Cerebellar cortex (tissue), 1 donor: Measurements from ENCODE around the gene TKT.
"Not testable (repeated sequence)": the region's sequence is repeated elsewhere in the genome, so short reads cannot be mapped to it uniquely, and the experiment has no call there.

Experiments
- DNase-seq: peaks from one replicate; pipeline ENCODE4 v3.0.0-alpha.2; 2015; ENCODE audit warnings: low spot score

The TKT gene

DNA sequence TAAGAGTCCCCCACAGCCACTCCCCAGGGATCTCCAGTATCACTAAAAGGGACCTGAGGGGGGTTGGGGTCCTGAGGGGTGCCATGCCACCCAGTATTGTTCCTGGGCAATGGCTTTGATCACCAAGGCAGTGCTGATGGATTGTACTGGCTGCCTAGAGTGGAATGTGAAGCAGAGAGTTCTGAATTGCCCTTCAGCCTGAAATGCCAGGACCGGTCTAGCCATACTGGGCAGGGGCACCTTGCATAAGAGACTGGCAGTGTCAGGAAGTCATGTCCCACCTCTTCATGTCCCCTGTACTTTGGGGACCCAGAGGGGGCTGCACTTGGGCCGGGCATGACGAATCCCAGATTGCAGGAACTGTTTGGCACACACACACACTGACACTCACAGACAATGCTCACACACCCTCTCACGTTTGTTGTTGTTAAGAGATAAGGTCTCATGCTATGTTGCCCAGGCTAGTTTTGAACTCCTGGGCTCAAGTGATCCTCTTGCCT lies 4.5 kb upstream of the TKT start:
- DNase-seq, result no peak

DNA sequence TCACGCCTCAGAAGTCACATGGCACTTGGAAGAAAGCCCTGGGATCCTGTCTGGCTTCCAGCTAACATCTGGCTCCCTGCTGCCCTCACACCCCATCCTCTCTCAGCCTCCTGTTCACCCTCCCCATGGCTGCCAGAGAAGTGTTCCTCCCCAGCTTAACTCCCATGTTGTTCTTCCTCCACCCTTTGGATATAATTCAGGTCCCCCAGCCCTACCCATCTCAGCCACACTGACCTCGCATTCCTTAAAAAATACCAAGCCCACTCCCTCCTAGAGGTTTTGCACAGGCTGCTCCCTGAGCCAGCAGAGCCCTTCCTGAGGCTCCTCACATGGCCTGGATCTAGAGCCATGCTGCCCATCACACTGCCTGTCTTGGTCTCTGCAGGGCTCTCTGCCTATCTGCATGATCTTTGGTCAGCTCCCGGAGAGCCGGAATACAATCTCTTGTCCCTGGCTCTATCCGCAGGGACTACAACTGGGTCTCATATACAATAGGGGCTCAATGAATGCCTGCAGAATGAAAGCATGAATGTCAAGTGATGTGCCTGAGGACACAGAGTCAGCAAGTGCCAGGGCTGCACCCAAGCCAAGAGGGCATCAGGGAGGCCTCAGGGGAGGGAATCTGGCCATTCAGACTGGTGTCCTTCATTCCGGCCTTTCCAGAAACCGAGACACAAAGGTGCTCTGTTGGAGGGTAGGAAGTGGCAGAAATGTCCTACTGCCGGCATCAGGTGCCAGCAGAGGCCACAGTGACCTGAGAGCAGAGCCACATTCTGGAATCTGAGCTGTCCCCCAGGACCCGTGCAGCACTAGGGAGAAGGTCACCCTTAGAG lies 3.8 kb upstream of the TKT start:
- no peak for DNase-seq

DNA sequence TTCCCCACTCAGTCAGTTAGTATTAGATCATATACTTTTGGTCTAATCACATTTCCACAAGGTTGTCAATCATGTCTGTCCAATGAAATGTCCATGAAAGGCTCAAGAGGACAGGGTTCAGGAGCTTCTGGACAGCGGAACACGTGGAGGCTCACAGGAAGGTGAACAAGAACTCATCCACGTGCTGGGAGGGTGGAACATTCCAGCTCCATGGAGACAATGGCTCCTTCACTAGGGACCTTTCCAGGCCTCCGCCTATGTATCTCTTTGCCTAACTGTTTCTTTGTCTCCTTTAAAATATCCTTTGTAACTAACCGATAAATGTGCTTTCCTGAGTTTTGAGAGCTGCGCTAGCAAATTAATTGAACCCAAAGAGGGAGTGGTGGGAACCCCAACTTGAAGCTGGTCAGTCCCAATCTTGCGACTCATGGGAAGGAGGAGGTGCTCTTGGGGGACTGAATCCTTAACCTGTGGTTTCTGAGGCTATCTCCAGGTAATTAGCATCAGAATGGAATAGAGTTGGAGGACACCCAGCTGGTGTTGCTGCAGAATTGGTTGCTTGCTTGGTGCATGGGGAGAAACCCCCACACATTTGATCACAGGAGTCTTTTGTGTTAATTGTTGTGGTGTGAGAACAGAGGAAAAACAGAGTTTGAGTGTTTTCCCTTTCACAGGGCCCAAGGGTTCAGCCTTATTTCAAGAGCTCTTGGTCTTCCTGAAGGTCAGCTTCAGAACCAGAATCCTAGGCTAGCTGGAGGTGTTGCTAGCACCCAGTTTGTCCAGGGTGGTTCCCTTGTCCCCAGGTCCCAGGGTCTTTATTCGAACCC lies 3.0 kb upstream of the TKT start:
- no peak for DNase-seq

DNA sequence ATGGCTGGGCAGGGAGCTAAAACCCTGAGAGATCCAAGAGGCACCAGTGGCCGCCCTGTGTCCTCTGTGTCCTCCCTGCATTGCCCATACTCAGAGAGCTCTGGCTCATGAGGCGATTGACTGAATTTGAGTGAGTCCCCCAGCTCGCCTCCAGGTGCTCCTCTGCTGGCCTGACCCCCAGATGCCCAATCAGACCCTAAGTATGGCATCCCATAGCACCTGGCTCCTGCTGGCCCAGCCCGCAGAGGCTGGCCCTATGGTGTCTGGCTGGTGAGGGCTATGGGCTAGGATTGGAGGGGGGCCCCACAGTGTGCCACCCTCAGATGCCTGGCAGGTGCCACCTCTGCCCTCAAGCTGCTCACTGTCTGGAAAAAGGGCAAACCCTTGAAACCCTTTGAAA lies 1.6 kb upstream of the TKT start:
- DNase-seq, result no peak

DNA sequence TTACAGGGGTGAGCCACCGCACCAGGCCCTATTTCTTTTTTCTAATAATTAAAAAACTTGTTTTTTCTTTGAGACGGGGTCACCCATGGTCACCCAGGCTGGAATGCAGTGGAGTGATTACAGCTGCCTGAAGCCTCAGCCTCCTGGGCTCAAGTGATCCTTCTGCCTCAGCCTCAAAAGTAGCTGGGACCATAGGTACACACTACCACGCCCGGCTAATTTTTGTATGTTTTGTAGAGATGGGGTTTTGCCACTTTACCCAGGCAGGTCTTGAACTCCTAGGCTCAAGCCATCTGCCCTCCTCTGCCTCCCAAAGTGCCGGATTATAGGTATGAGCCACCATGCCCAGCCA lies 858 bp upstream of the TKT start:
- no peak for DNase-seq

DNA sequence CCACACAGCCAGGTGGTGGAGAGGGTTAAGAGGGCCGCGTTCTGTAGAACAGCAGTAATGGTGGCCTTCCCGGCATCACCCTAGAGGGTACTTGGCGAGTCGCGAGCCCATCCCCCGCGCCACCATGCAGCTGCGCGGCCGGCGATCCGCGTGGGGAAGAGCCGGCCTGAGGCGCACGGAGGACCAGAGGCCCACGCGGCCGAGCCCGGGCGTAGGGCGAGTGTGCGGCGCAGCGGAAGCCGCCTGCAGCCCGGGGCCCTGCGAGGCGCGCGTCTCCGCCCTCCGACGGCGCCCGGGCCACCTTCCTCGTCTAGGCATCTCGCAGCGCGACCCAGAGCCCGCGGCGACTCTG lies 423 bp downstream of the TKT start:
- no peak for DNase-seq

DNA sequence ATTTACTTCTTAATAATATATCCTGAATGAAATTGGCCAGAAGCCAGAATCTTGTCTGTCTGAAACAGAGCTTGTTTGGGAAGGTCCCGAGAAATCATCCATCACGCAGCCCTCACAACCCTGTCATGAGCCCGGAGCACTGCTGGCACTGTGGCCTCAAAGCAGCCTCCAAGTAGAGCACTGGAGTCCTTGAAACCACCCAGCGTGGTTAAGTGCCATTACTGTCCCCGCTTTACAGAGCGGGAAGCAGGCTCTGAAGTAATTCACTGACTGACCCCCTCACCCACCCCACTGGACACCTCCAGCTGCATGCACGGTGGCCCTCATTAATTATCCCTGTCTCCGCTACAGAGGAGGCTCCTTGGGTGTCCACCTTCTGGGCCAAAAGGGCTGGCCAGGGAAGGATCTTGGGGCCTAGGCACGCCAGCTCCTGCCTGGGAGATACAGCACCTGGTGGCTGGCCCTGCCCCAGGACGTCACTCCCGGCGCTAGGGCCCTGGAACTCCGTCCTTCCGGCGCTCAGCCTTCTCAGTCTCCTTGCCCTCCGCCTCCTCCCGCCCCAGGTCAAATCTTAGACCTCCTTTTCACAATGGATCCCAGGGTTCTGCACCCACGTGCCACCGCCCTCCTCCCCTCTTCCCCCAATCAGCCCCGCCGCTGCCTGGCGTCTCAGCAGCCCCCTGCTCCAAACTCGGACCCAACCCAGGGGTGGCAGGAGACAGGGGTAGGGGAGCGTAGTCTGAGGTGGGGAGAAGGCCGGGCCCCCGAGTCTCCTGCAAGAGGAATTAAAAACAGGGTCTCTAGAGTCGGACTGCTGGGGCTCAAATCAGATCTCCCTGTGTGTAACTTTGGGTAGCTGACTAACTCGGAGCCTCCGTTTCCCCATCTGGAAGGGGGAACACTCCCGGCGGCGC lies 1.1 kb downstream of the TKT start:
- DNase-seq, result peak; percentile 81

DNA sequence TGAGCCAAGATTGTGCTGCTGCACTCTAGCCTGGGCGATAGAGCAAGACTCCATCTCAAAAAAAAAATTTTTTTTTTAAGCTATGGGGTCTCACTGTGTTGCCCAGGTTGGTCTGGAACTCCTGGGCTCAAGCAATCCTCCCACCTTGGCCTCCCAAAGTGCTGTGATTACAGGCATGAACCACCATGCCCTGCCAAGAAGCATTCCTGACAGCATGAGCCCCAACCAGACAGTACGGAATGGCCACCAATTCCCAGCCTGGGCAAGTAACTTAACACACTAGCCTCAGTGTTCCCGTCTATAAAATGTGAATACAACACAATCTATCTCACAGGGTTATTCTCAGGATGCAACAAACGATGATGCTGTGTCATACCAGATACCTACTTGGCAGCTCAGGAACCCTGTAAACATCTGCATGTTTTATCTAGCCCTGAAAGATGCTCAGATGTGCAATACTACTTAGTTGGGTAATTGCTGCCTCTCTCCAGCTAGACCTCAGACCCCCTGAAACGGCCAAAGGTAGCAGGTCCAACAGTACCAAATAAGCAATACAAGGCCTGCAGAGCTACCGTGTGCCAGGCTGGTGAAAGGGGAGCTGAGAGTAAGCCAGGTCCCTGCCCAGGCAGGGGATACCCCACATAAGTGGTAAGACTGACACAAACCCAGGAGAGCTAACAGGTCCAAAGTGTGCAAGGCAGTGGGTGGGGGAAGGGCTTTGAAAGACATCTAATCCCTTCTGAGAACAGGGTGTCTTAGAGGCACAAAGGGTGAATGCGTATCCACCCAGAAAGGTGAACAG lies 1.9 kb downstream of the TKT start:
- no peak for DNase-seq

DNA sequence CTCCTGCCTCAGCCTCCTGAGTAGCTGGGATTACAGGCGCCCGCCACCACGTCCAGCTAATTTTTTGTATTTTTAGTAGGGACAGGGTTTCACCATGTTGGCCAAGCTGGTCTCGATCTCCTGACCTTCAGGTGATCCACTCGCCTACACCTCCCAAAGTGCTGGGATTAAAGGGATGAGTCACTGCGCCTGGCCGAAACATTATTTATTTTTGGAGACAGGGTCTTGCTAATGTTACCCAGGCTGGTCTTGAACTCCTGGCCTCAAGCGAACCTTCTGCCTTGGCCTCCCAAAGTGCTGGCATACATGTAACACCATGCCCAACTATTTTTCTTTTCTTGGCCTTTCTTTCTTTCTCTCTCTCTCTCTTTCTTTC lies 2.9 kb downstream of the TKT start:
- not testable (repeated sequence) for DNase-seq

DNA sequence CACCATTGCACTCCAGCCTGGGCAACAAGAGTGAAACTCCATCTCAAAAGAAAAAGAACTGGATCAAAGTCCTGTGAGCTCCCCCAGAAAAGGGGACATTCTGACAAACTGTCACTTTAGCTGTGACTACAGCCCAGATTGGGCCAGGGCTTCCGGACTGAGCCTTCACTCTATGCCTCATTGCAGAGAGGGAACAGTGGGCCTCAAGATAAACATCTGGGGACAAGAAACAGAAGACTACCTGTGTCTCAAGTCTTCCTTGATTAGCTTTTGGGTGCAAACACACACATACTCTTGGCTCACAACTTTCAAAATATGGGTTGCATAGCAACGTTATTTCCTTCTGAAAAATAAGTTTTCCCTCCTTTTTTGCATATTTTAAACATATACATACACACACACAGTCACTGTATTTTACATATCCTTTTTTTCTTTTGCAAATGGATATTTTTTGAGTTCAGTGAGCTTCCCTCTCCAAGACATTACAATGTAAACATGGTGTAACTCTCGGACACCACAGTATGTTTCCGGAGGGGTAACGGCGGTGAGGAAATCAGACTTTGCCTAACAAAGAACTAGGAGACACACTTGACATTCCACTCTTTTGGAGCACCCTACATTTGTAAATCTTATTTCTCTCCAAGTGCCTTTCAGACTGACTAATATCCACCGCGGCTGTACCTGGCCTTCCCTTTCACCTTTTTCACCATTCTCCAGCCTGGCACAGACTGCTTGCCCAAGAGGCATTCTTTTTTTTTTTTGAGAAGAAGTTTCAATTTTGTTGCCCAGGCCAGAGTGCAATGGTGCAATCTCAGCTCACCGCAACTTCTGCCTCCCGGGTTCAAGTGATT lies 3.5 kb downstream of the TKT start:
- DNase-seq, result no peak

DNA sequence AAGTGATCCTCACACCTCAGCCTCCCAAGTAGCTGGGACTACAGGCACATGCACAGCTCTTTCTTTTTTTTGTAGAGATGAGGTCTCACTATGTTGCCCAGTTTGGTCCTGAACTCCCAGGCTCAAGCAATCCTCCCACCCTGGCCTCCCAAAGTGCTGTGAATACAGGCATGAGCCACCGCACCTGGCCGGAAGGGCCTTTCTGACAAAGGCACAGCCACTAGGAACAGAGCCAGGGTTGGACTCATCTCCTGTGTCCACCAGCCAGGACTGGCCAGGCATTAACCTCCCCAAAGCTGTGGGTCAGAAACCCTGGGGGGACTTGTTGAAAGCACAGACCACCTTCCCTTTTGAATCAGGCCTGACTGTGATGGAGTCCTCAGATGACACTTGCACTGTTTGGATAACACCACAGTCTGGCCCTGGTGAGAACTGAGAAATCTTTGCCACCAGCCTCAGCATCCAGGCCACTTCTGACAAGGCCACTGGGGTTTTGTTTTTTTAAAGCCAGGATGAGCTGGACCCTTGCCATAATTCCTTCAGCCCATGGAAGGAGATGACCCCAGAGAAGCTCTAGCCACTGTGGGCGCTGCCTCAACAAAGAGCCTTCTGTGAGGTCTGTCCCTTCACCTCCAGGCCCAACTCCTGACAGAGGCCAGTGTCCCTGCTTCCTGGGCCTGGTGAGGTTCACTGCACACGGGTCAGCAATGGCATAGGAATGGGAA lies 4.8 kb downstream of the TKT start:
- DNase-seq, result peak; percentile 51

DNA sequence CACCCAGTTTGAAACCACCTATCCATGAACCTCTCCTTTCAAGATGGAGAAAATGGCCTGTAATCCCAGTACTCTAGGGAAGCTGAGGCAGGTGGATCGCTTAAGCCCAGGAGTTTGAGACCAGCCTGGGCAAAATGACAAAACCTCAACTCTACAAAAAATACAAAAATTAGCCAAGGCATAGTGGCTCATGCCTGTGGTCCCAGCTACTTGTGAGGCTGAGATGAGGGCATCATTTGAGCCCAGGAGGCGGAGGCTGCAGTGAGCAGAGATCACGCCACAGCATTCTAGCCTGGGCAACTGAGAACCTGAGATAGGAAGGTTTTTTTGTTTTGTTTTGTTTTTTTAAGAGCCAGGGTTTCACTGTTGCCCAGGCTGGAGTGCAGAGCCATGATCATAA lies 5.4 kb downstream of the TKT start:
- DNase-seq, result no peak

DNA sequence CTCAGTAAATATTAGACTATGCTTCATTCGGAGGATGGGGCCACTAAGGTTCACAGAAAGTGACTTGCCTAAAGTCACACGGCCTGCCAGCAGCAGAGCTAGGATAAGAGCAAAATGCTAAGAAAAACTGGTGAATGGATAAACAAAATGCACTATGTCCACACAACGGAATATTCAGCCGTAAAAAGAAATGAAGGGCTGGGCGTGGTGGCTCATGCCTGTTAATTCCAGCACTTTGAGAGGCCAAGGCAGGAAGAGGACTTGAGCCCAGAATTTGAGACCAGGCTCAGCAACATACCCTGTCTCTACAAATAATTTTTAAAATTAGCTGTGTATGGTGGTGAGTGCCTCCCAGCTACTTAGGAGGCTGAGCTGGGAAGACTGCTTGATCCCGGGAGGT lies 7.7 kb downstream of the TKT start:
- no peak for DNase-seq

DNA sequence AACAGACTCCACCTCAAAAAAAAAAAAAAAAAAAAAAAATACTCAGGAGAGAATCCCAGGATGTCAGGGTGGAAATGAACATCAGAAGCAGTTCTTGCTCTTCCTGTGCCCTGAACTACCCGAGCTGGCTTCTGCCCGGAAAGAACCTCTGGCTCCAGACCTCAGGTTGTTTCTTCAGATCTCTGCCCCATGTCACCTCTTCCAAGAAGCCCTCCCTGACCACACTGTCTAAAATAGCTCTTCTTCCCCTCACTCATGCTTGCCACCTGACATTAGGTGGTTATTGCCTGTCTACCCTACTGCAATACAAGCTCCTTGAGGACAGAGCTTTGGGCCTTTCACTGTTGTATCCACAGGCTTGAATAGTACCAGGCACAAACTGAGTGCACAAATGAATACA lies 8.2 kb downstream of the TKT start:
- no peak for DNase-seq

DNA sequence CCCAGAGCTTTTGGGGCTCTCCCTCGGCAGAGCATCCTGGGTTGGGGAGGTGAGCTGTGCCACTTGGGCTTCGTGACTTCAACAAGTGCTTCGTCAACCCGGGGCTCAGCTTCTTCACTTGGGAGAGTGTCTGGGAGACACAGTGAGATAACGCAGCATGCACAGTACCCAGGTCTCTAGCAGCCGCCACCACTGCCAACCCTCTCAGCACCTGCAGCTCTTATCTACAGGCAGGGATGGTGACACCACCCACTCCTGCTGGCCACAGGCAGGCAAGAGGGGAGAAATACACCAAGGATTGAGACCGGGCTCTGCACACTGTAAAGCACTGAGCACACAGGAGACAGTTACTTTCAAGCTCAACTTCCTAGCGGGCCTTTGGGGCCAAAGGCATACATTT lies 11.6 kb downstream of the TKT start:
- DNase-seq, result no peak

DNA sequence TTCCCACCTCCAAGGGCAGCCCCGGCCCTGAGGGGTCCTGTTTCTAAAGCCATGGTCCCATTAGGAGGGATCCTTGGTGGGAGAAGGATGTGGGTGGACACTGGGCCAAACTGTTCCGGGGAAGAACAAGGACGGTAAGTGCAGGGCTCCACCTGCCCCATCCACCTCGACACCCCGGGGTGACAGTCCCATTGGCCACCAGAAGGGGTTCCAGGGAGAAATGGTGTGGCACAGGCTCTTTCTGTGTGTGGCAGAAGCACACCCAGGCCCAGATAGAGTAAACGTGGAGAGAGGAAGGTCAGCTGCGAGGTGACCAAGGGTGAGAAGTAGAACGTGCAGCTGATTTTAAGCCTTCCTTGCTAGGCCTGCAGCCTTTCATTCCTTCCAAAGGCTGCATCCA lies 12.0 kb downstream of the TKT start:
- no peak for DNase-seq

DNA sequence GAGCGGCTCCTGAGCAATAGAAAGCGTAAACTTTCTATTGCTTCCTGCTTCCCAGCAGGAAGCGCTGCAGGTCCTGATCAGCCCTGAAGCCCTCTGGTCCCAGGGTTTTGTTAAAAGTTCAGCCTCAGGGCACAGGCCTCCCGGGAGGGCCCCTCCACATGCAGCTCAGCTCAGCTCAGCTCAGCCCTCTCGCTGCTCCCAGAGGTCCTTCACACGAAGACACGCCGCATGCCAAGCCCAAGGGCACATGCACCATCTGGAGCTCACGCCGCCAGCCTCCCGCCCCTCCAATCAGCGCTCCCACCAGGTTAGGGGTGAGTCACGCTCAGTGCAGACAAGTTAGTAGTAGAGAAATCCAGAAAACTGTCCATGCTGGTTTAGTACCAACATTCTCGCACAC lies 12.7 kb downstream of the TKT start:
- no peak for DNase-seq

DNA sequence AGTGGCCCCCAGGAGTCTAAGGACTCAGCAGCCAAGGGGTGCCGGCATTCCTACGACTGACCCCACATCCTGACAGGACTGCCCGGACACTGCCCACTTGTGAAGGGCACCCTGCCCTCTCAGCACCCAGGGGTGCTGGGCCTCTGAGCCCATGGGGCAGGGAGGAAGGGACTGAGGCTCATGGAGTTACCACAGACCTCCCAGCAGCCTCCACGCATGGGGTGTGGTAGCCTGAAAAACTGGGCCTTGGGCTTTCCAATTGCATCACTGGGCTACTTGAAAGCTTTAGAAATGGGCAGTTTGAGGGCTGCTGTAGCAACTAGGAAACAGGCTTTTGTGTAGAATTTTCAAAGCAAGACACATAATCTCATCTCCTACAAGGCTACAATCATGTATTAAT lies 13.2 kb downstream of the TKT start:
- no peak for DNase-seq

DNA sequence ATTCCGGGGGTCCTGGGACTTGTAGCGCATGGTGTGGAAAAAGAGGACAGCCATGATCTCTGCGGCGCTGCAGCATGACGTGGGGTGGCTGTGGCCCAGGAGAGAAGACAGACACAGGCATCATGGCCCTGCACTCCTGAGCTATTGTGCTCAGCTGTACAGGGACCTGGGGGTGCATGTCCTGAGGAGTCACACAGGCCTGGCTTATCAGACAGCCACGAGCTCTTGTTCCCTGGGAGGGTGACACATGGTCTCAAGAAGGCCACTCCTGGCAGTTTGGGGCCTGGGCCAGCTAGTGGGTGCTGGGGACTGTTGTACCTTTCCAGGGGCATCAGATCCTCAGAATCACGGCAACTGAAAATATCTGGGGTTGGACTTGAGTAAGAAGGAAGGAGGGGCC lies 13.7 kb downstream of the TKT start:
- DNase-seq, result no peak
